Measurements from ENCODE around the gene DUSP16.

DNA sequence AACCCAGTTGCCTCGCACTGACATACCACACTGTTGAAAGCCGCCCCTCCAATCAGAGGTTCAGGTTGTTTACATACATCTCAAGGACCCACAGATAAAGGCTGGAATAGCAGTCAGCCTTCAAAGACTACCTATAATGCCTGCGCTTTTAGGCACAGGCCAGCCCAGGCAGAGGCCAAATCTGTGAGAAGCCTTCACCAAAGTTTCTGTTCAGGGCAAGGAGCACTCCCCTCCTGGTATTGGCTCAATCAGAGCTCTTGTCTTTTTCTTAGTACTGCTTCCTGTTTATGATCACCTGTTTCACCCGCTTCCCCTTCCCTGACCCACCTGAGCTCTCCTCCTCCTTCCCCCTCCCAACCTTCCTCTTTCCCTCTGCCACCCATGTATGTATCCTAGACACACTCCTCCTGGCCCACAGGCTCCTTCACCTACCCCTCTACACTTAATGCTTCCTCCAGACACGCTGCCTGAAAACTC lies 34.8 kb downstream of the DUSP16 start:
- TF ChIP-seq, protein P1, sequence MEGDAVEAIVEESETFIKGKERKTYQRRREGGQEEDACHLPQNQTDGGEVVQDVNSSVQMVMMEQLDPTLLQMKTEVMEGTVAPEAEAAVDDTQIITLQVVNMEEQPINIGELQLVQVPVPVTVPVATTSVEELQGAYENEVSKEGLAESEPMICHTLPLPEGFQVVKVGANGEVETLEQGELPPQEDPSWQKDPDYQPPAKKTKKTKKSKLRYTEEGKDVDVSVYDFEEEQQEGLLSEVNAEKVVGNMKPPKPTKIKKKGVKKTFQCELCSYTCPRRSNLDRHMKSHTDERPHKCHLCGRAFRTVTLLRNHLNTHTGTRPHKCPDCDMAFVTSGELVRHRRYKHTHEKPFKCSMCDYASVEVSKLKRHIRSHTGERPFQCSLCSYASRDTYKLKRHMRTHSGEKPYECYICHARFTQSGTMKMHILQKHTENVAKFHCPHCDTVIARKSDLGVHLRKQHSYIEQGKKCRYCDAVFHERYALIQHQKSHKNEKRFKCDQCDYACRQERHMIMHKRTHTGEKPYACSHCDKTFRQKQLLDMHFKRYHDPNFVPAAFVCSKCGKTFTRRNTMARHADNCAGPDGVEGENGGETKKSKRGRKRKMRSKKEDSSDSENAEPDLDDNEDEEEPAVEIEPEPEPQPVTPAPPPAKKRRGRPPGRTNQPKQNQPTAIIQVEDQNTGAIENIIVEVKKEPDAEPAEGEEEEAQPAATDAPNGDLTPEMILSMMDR (IDR thresholded peaks at IDR 0.05), result no peak
- TF ChIP-seq POLR2A (IDR thresholded peaks at IDR 0.05), result no peak

Measured in lower leg skin (tissue), 3 donors.